Glomerular visceral epithelial cell (primary cell): Measurements from ENCODE around the gene MATR3.
A peak's percentile ranks its signal among the peaks of the same experiment; 100 is the strongest.

Experiments used
- DNase-seq: peaks from one replicate; pipeline ENCODE4 v3.0.0-alpha.2; 2016; ENCODE audit errors: extremely low spot score

The MATR3 gene

GRCh38 chr5:139296198-139296597, 2.7 kb downstream of the MATR3 start:
- DNase-seq = no peak

GRCh38 chr5:139296862-139297326, 3.4 kb downstream of the MATR3 start:
- no peak for DNase-seq

DNA sequence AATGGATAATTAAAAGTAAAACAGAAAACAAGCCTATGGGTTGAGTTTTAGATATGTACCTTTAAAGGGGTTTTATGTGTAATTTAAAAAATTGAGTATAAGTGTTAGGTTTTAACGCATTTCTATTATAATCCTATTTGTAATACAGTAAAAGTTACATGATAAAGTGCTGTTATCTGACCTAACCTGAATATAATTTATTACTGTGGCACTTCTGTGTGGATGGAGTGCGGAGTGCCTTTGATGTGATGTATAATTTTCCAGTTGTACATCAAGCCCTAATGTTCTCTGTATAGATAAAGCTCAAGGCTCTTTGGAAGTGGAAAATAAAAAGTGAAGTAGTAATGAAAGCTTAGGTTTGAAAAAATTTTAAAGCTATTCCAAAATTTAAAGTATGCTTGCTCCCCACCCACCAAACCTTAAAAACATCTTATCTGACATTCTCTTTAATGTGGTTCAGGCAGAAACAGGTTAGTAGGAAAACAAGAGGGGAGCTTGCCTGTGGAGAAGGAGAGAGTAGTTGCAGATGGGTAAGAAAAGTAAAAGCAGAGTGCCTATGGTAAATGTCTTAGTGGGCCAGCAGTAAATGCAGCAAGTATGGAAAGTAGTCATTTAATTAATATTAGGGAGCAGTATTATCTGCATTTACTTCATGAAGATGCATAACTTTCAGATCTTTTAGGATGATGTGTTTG, 4.0 kb downstream of the MATR3 start:
- no peak for DNase-seq

GRCh38 chr5:139298242-139298641, 4.7 kb downstream of the MATR3 start:
- no peak for DNase-seq

GRCh38 chr5:139299486-139299885, 5.9 kb downstream of the MATR3 start:
- DNase-seq = no peak

DNA sequence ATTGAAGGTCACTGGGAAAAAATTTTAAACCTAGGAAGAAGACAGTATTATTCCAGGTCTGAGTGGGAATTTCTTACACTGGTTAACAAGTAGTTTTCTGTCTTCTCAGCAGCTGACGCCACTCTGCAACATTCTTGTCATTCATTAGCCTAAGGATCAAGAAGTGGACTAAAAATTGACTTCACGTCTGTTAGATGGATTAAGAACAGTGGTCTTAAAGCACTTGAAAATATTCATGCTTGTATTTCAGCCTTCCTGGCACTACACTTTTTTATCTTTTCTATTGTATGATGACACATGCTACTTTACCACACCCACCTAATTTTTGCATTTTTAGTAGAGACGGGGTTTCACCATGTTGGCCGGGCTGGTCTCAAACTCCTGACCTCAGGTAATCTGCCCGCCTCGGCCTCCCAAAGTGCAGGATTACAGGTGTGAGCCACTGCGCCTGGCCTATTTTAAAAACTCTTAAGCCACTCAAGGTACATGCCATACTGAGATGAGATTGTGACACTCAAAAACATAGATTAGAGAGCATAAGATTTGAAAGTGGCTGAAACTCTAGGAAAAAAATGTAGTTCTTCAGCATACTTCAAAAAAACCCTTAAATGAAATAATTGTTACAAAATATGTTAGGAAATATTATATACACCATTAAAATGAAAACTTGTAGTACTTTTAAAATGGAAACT, 8.4 kb downstream of the MATR3 start:
- DNase-seq = no peak

- DNase-seq = no peak
Measured at GRCh38 chr5:139304391-139305324, 11.1 kb downstream of the MATR3 start.

DNA sequence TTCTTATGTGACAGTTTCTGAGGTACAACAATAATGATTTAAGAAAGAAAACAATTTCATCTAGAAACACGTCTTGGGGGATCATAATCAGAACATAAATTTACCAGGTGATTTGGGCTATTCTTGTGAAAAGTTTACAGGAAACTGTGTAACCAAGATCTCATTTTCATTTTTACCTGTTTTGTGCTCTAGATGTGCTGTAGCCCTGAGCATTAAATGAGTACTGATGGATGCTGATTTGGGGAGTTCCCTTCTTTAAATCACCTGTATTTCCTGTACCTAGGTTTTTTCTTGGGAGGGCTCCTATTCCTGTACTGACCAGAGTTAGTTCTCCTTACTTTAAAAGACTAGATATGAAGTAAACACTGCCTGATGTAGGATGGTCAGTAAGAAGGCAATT, 12.7 kb downstream of the MATR3 start:
- no peak for DNase-seq

DNA sequence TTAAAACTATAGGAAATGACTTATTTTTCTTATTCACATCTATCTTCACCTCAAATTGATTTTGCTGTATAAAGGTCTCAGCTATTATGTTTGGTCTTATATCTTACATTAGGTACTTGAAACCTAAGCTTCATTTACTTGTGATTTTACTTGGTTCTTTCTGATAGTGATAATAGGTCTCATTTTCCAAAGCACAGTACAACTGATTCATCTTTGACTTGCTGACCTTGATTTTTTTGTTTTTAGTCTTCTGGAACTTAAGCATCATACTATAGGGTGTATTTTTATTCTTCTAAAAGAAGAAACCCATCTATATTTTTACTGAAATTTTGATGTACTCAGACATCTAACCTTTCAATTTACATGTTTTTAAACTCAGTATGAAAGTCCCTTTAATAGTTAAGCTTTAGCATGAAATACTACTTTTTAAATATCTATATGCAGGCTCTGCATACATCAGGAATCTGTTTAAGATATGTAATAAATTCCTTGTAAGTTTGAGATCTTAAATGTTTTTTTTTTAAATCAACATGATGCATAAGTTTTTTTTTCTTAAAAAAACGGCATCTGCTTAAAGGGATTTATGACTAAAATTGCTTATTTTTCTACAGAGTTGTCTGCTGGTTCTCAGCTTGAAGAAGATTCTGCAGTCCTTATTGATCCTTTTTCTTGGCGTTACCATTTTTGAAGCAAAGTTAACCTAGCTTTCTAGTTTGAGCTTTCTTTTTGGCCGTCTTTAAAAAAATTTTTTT, 13.3 kb downstream of the MATR3 start:
- no peak for DNase-seq

DNA sequence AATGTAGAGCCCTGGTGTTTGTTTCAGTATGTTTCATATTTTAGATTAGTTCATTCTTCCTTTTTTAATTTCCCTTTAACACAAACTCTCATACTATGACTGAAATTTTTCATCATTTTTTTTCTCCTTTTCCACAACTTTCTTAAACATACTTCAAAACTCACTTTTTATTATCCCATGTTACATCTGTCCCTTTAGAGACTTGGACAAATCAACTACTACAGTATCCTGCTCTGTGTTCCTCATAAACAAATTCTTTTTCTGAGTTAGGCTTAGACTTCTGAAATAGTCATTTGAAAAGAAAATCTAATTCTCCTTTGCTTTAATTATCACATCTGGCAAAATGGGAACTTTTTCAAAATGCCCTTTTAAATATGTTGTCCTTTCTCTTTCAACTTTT, 15.3 kb downstream of the MATR3 start:
- no peak for DNase-seq

- peak; percentile 80 for DNase-seq
Measured at GRCh38 chr5:139310715-139311186, 17.2 kb downstream of the MATR3 start.

DNA sequence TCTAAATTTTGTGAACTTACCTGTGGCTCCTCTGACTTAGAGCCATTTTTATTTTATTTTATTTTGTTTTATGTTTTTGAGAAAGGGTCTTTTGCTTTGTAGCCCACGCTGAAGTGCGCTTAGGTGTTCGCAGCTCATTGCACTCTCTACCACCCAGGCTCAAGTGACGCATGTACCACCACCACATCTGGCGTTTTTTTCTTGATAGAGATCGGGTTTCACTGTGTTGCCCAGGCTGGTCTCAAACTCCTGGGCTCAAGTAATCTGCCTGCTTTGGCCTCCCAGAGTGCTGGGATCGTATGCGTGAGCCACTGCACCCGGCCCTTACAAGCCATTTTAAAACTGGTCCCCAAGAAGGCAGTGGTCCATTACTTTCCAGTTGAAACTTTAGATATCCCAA, 18.5 kb downstream of the MATR3 start:
- DNase-seq = no peak

DNA sequence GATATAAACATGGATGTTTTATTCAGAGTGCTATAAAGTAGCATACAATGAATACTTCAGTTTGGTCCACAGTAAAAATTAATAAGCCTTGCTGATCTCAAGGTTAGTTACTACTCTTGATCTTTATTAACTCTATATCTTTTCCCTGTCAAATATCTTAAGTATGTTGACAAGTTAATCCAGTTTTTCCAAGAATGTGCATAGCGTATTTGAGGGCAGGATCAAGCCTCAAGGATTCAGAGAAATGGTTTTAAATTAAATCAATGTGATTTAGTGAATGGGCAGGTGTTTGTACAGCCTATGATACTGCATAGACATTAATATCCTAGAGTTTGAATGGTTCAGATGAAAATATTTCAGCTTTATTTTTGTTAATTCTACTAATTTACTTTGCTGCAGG, 20.7 kb downstream of the MATR3 start:
- DNase-seq = no peak

- DNase-seq = no peak
Measured at GRCh38 chr5:139315056-139315615, 21.6 kb downstream of the MATR3 start.

GRCh38 chr5:139335811-139336210, 42.3 kb downstream of the MATR3 start:
- no peak for DNase-seq

GRCh38 chr5:139340051-139340450, 46.5 kb downstream of the MATR3 start:
- no peak for DNase-seq

DNA sequence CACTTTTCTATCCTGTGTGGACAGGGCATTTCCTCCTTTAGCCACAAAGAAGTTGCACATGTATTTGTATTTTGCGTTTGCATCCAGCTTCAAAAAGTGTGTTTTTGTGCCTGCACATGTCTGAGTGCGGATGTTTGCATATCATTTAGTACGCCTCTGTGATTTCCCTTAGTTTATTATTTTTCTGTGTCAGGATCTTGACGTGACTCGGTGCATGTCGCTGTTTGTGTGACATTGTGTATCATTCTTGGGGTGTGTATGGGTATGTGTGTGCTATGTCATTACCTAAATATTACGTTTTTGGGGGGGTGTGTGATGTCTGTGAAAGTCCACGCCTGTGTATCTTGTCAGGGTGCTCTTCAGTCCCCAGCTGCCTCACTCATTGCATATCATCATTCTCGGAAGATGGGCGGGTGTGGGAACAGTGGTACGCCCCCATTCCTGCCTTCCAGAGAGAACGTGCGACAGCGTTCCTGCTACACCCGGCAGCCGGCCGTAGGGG, 47.7 kb downstream of the MATR3 start:
- DNase-seq = no peak

- DNase-seq = peak; percentile 99
Measured at GRCh38 chr5:139341689-139342422, 48.3 kb downstream of the MATR3 start, which contains the start of gene PAIP2. TSS of gene PAIP2 (plus strand) at chr5:139341854. CDS start at chr5:139363785, 21,931 bp downstream.

- no peak for DNase-seq
Measured at GRCh38 chr5:139342423-139342723, 48.8 kb downstream of the MATR3 start.

DNA sequence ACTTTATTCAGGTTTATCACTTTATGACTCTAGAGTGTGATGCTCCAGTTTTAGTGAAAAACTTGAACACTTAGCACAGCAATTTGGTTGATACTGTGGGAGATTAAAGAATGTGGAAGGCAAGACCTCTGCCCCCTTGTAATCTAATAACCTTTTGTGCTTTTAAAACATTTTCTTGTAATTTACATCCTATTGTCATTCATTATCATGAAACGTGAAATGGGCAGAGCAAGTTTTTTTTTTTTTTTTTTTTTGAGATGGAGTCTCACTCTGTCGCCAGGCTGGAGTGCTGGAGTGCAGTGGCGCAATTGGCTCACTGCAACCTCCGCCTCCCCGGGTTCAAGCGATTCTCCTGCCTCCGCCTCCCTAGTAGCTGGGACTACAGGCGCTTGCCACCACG, 49.9 kb downstream of the MATR3 start:
- DNase-seq = no peak
